H9 (cell line): Measurements from ENCODE around the gene CEP250. TPM values are rescaled to one million over a fixed set of nuclear protein-coding genes. Genes with fewer than 3 reads are reported as not detected.
A peak's percentile ranks its signal among the peaks of the same experiment; 100 is the strongest.

ENCODE experiments used
- DNase-seq: peaks from one replicate; pipeline ENCODE4 v3.0.0-alpha.2; 2017
- H2AFZ ChIP-seq: one replicate; pipeline ENCODE4 v1.6.1; 2013; ENCODE audit warnings: mild to moderate bottlenecking, low read length, control low read depth, moderate library complexity
- H2AK5ac ChIP-seq: 2 replicates; pipeline ENCODE4 v1.6.1; 2013; ENCODE audit warnings: low read length, control low read depth, mixed read lengths; ENCODE audit not compliant: insufficient read length
- H2BK120ac ChIP-seq: one replicate; pipeline ENCODE4 v1.6.1; 2013; ENCODE audit warnings: low read depth, mild to moderate bottlenecking, low read length, control low read depth, inconsistent platforms; ENCODE audit not compliant: poor library complexity, severe bottlenecking
- H2BK12ac ChIP-seq: 2 replicates; pipeline ENCODE4 v1.6.1; 2013; ENCODE audit warnings: low read length, control low read depth, mixed read lengths, low read depth; ENCODE audit not compliant: insufficient read length
- H2BK15ac ChIP-seq: 2 replicates; pipeline ENCODE4 v1.6.1; 2013; ENCODE audit warnings: low read depth, low read length, control low read depth
- H2BK20ac ChIP-seq: one replicate; pipeline ENCODE4 v1.6.1; 2013; ENCODE audit warnings: low read depth, mild to moderate bottlenecking, low read length, control low read depth, inconsistent platforms; ENCODE audit not compliant: poor library complexity, severe bottlenecking
- H2BK5ac ChIP-seq: 2 replicates; pipeline ENCODE4 v1.6.1; 2013; ENCODE audit warnings: low read length, control low read depth, mixed read lengths; ENCODE audit not compliant: insufficient read length
- H3K14ac ChIP-seq: 2 replicates; pipeline ENCODE4 v1.6.1; 2013; ENCODE audit warnings: low read length, control low read depth; ENCODE audit not compliant: insufficient read depth
- H3K18ac ChIP-seq: 2 replicates; pipeline ENCODE4 v1.6.1; 2013; ENCODE audit warnings: low read depth, mild to moderate bottlenecking, mixed read lengths, low read length, control low read depth; ENCODE audit not compliant: insufficient read length
- H3K23ac ChIP-seq: 2 replicates; pipeline ENCODE4 v1.6.1; 2013; ENCODE audit warnings: low read length, control low read depth, mixed read lengths, low read depth; ENCODE audit not compliant: insufficient read length
- H3K23me2 ChIP-seq: 2 replicates; pipeline ENCODE4 v1.6.1; 2013; ENCODE audit warnings: low read depth, mild to moderate bottlenecking, mixed read lengths, low read length, control low read depth; ENCODE audit not compliant: insufficient read length, poor library complexity, severe bottlenecking
- H3K27ac ChIP-seq: 2 replicates; pipeline ENCODE4 v1.5.1; 2013; ENCODE audit warnings: low read length, control low read depth, mixed read lengths, low read depth; ENCODE audit not compliant: insufficient read length
- H3K27me3 ChIP-seq: 2 replicates; pipeline ENCODE4 v1.6.1; 2013; ENCODE audit warnings: low read length, control low read depth, inconsistent platforms; ENCODE audit not compliant: insufficient read depth
- H3K4ac ChIP-seq: 2 replicates; pipeline ENCODE4 v1.6.1; 2013; ENCODE audit warnings: low read depth, mild to moderate bottlenecking, control low read depth, inconsistent platforms, low read length, moderate library complexity
- H3K4me1 ChIP-seq: 2 replicates; pipeline ENCODE4 v1.6.1; 2013; ENCODE audit warnings: low read length, control low read depth, inconsistent platforms; ENCODE audit not compliant: insufficient read depth
- H3K4me2 ChIP-seq: 2 replicates; pipeline ENCODE4 v1.6.1; 2013; ENCODE audit warnings: low read length, control low read depth, mixed read lengths; ENCODE audit not compliant: insufficient read length, insufficient read depth
- H3K56ac ChIP-seq: 2 replicates; pipeline ENCODE4 v1.6.1; 2013; ENCODE audit warnings: low read depth, mild to moderate bottlenecking, mixed read lengths, low read length, control low read depth; ENCODE audit not compliant: insufficient read length
- H3K79me1 ChIP-seq: 2 replicates; pipeline ENCODE4 v1.6.1; 2013; ENCODE audit warnings: low read depth, mild to moderate bottlenecking, moderate library complexity, low read length, control low read depth, inconsistent platforms; ENCODE audit not compliant: insufficient read depth, poor library complexity, severe bottlenecking
- H3K79me2 ChIP-seq: 2 replicates; pipeline ENCODE4 v1.6.1; 2013; ENCODE audit warnings: low read length, control low read depth, inconsistent platforms; ENCODE audit not compliant: insufficient read depth
- H3K9ac ChIP-seq: 2 replicates; pipeline ENCODE4 v1.6.1; 2013; ENCODE audit warnings: low read length, control low read depth, mixed read lengths; ENCODE audit not compliant: insufficient read length; ENCODE audit errors: extremely low read depth
- H3K9me3 ChIP-seq: one replicate; pipeline ENCODE4 v1.6.1; 2013; ENCODE audit warnings: low read depth, low read length, inconsistent platforms; ENCODE audit not compliant: control insufficient read depth
- H3T11ph ChIP-seq: one replicate; pipeline ENCODE4 v1.6.1; 2013; ENCODE audit warnings: mild to moderate bottlenecking, low read length, control low read depth, inconsistent platforms
- H4K20me1 ChIP-seq: one replicate; pipeline ENCODE4 v1.6.1; 2013; ENCODE audit not compliant: control insufficient read depth, insufficient read length, insufficient read depth
- H4K5ac ChIP-seq: 2 replicates; pipeline ENCODE4 v1.6.1; 2013; ENCODE audit warnings: low read depth, mild to moderate bottlenecking, mixed read lengths, low read length, control low read depth; ENCODE audit not compliant: insufficient read length
- H4K8ac ChIP-seq: replicated peaks from 2 replicates; pipeline ENCODE4 v1.6.1; 2013; ENCODE audit warnings: low read length, control low read depth, mixed read lengths, low read depth; ENCODE audit not compliant: insufficient read length
- H4K91ac ChIP-seq: 2 replicates; pipeline ENCODE4 v1.6.1; 2013; ENCODE audit warnings: low read depth, mild to moderate bottlenecking, moderate library complexity, mixed read lengths, low read length, control low read depth; ENCODE audit not compliant: insufficient read length
- H3K27ac Mint-ChIP-seq, 3 experiments: 2 replicates in 2 of 3; 3 replicates in 1 of 3; pipeline ENCODE4 v1.8.0; 2020 to 2021; ENCODE audit warnings: mixed read lengths in 3 of 3, mild to moderate bottlenecking in 1 of 3, moderate library complexity in 1 of 3
- H3K27me3 Mint-ChIP-seq: 2 replicates; pipeline ENCODE4 v1.8.0; 2021; ENCODE audit warnings: low read depth, mild to moderate bottlenecking, moderate library complexity, mixed read lengths
- H3K36me3 Mint-ChIP-seq, 3 experiments: 2 replicates in 2 of 3; 3 replicates in 1 of 3; pipeline ENCODE4 v1.8.0; 2020 to 2021; ENCODE audit warnings: low read depth in 3 of 3, mixed read lengths in 3 of 3; ENCODE audit not compliant: insufficient read depth in 1 of 3
- H3K4me1 Mint-ChIP-seq, 2 experiments: 2 replicates each; pipeline ENCODE4 v1.8.0; 2020; ENCODE audit warnings: mixed read lengths in 2 of 2
- H3K4me3 Mint-ChIP-seq, 2 experiments: 2 replicates in 1 of 2; 3 replicates in 1 of 2; pipeline ENCODE4 v1.8.0; 2020 to 2021; ENCODE audit warnings: mild to moderate bottlenecking in 2 of 2, mixed read lengths in 2 of 2, moderate library complexity in 1 of 2
- H3K9me3 Mint-ChIP-seq, 2 experiments: 2 replicates in 1 of 2; 3 replicates in 1 of 2; pipeline ENCODE4 v1.8.0; 2020; ENCODE audit warnings: mild to moderate bottlenecking in 2 of 2, mixed read lengths in 2 of 2, moderate library complexity in 1 of 2
- CTCF ChIP-seq: fragments of 200-600 bp; sonication (generic); conservative IDR thresholded peaks from 3 replicates; pipeline ENCODE4 v1.8.0; 2021; ENCODE audit warnings: antibody characterized with exemption, mild to moderate bottlenecking
- WGBS: extraction: QIAGEN DNeasy Blood & Tissue Kit; methylation state at CpG from one replicate; pipeline ENCODE4 v1.1.7; 2013; ENCODE audit warnings: missing lambda C conversion rate, low lambda C conversion rate, mixed read lengths; ENCODE audit not compliant: insufficient read length; ENCODE audit errors: extremely low coverage; 5-methylcytosine and 5-hydroxymethylcytosine counted together
- total RNA-seq: library from RNA; stranded (reverse); gene quantifications from 2 replicates; pipeline ENCODE4 v1.2.1, GENCODE V29; 2021

The CEP250 gene
- total RNA-seq, 1 experiment from 2014 or later: 29.8 TPM

GRCh38 chr20:35511814-35512420 is 56.5 kb downstream of the CEP250 start:
- no peak overlapping the region for H3K4ac ChIP-seq
- no peak overlapping the region for H4K91ac ChIP-seq
- Mint-ChIP-seq H3K4me3 (no peak overlapping the region), H3K4me1 (no peaks in the 10 kb centered on the region), H3K9me3 (no peaks in the 10 kb centered on the region), H3K27me3 (no peaks in the 10 kb centered on the region; the same call in 1 of the 2 replicates), H3K36me3 (peaks cover 4 to 43% (median 42%) of the 10 kb centered on the region in 3 experiments; a peak in 6 of 7 replicates), H3K27ac (peak overlapping the region in 1 of 3 experiments; percentile 70; a peak in 2 of 7 replicates)
- no peak overlapping the region for H3K56ac ChIP-seq
- H3K23me2 ChIP-seq: no peaks in the 10 kb centered on the region
- H3K14ac ChIP-seq: no peak overlapping the region
- H2BK120ac ChIP-seq: no peak overlapping the region
- TF ChIP-seq CTCF: peak; percentile 71
- no CpG with 5 or more reads among the region's 2 CpGs for WGBS
- no peak overlapping the region for H2BK20ac ChIP-seq
- H4K20me1 ChIP-seq: no peaks in the 10 kb centered on the region
- H3K23ac ChIP-seq: no peak overlapping the region
- DNase-seq: peak; percentile 37
- no peaks in the 10 kb centered on the region for H3K27me3 ChIP-seq
- H3T11ph ChIP-seq: no peak overlapping the region
- no peaks in the 10 kb centered on the region for H3K79me1 ChIP-seq
- H2BK15ac ChIP-seq: no peak overlapping the region
- no peaks in the 10 kb centered on the region for H3K79me2 ChIP-seq
- H4K5ac ChIP-seq: no peak overlapping the region
- H3K4me1 ChIP-seq: no peaks in the 10 kb centered on the region
- H2AFZ ChIP-seq: no peak overlapping the region
- no peak overlapping the region for H3K9ac ChIP-seq
- no peak overlapping the region for H3K4me2 ChIP-seq
- no peak overlapping the region for H2BK12ac ChIP-seq
- no peak overlapping the region for H4K8ac ChIP-seq
- H3K27ac ChIP-seq: no peak overlapping the region
- H3K18ac ChIP-seq: no peak overlapping the region
- no peak overlapping the region for H2BK5ac ChIP-seq
- no peak overlapping the region for H2AK5ac ChIP-seq
- H3K9me3 ChIP-seq: no peaks in the 10 kb centered on the region
